Measurements from ENCODE around the gene RBL1. TPM values are rescaled to one million over a fixed set of nuclear protein-coding genes. Genes with fewer than 3 reads are reported as not detected.

Gene RBL1
- total RNA-seq, 6 experiments from 2014 or later: 1.8 to 3.9 (median 2.2) TPM

DNA sequence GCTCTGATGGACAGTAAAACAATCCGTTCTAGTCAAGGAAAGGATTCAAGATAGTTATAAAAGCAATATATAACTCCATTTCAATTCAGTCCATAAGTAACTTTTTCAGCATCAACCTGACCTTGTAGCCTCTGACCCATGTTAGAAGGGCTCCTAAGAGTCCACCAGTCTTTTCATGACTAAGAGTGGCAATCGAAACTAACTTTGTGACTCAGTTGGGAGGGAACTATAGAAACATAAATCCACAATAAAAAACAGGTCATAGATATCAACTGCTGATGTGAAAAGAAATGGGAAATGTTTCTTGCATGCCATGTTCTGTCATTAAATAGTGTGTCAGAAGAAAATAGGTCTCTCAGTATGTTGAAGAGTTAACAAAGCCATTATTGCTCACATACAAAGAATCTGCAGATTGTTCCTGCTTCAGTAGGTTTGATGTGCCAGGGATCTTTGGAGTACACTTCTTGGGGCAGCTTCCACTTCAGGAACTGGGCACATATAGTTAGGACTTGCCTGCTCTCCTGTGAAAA, 16.2 kb upstream of the RBL1 start:
- DNase-seq: no peak
- no peak for TF ChIP-seq POLR2A (IDR thresholded peaks at IDR 0.05)
- TF ChIP-seq, protein P1, sequence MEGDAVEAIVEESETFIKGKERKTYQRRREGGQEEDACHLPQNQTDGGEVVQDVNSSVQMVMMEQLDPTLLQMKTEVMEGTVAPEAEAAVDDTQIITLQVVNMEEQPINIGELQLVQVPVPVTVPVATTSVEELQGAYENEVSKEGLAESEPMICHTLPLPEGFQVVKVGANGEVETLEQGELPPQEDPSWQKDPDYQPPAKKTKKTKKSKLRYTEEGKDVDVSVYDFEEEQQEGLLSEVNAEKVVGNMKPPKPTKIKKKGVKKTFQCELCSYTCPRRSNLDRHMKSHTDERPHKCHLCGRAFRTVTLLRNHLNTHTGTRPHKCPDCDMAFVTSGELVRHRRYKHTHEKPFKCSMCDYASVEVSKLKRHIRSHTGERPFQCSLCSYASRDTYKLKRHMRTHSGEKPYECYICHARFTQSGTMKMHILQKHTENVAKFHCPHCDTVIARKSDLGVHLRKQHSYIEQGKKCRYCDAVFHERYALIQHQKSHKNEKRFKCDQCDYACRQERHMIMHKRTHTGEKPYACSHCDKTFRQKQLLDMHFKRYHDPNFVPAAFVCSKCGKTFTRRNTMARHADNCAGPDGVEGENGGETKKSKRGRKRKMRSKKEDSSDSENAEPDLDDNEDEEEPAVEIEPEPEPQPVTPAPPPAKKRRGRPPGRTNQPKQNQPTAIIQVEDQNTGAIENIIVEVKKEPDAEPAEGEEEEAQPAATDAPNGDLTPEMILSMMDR (IDR thresholded peaks at IDR 0.05): no peak
- WGBS (ENCODE audit: insufficient coverage, low coverage, low lambda C conversion rate, missing lambda C conversion rate): 69% methylated on average over 1 of the region's 2 CpGs

DNA sequence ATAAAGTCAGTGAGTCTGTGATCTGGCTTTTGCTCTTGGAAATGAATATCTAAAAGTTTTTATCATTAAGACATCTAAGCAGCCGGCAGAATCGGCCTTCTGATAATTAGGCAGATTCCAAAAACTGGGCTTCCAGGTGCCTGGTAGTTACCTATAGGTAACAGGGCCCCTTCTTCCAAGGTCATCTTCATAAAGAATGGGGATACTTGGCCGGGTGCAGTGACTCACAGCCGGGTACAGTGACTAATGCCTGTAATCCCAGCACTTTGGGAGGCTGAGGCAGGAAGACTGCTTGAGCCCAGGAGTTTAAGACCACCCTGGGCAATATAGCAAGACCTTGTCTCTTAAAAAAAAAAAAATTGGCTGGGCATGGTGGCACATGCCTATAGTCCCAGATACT, 12.9 kb upstream of the RBL1 start:
- H3K4me3 ChIP-seq: no peak overlapping the region
- ATAC-seq: no peak
- no peak overlapping the region for H3K27ac ChIP-seq
- TF ChIP-seq POLR2A (IDR thresholded peaks at IDR 0.05): no peak
- TF ChIP-seq, protein P1 (IDR thresholded peaks at IDR 0.05): no peak
- no peak for DNase-seq
- intact Hi-C loops (cut with DNase I): no loop called here
- 90% methylated on average over 2 of the region's 4 CpGs for WGBS (ENCODE audit: insufficient coverage, low coverage, low lambda C conversion rate, missing lambda C conversion rate)
- no peaks in the 10 kb centered on the region for H3K36me3 ChIP-seq
- no peaks in the 10 kb centered on the region for H3K27me3 ChIP-seq
- no peaks in the 10 kb centered on the region for H3K9me3 ChIP-seq
- H3K4me1 ChIP-seq: no peaks in the 10 kb centered on the region

More for the DNA sequence above, 16.2 kb upstream of the RBL1 start:
- Histone ChIP-seq H3K9me3 (no peaks in the 10 kb centered on the region), H3K27me3 (no peaks in the 10 kb centered on the region), H3K36me3 (no peaks in the 10 kb centered on the region), H3K27ac (no peak overlapping the region), H3K4me1 (no peaks in the 10 kb centered on the region), H3K4me3 (no peak overlapping the region)
- ATAC-seq: no peak
- intact Hi-C loops (cut with DNase I): no loop called here

DNA sequence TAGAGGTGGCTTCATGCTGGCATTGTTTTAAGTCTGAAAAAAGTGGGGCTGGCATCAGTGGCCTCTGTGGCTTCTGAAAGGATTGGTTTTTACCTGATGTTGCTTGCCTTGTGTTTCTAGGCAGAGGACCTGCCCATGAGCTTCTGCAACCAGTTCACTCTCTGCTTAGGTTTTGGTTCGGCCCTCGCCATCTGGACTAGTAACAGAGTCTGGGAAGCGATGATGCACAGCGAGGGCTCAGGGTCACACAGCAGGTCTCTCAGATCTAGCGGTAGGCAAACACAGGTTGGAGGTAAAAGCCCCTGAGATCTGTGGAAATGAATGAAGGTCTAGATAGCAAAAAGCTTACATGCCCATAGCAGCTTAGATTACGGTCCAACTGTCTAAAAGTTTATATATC, 6.8 kb upstream of the RBL1 start:
- no peaks in the 10 kb centered on the region for H3K36me3 ChIP-seq
- ATAC-seq (no peak), DNase-seq (no peak)
- intact Hi-C loops (cut with DNase I): no loop called here
- TF ChIP-seq, protein P1 (IDR thresholded peaks at IDR 0.05): no peak
- TF ChIP-seq POLR2A (IDR thresholded peaks at IDR 0.05): no peak
- no peaks in the 10 kb centered on the region for H3K4me1 ChIP-seq
- no peaks in the 10 kb centered on the region for H3K9me3 ChIP-seq
- 100% methylated on average over 1 of the region's 6 CpGs for WGBS (ENCODE audit: insufficient coverage, low coverage, low lambda C conversion rate, missing lambda C conversion rate)
- no peak overlapping the region for H3K27ac ChIP-seq
- no peak overlapping the region for H3K4me3 ChIP-seq
- no peaks in the 10 kb centered on the region for H3K27me3 ChIP-seq

DNA sequence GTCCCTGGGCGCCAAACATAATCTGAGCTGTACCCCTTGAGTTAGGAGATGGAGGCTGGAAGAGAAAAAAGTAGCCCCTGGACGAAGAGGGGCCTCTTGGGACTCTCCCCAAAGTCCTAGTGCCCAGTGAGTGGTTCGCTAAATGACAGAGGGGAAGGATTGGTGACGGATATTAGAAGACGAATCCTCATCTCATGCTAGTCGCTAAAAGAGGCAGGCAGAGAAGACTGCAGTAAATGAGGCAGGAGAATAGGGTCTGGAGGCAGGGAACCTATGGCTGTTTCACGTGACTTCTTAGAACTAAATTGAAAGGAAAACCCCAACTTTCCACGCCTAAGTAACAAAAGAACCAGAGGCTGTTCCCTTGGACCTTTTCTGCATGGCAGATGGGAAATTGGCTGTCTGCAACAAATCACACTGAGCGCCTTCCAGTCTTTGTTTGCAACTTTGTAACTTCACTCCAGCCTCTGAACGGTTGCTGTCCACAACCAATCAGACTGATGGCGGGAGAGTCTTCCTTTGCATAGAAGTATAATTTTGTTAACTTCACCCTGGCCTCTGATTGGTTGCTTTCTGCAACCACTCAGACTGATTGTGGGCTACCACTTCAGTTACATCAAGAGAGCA, 731 bp upstream of the RBL1 start:
- H3K4me1 ChIP-seq: peaks cover 0 to 6% (median 0%) of the 10 kb centered on the region in 4 donors
- WGBS (ENCODE audit: insufficient coverage, low coverage, low lambda C conversion rate, missing lambda C conversion rate): 66% methylated on average over 8 of the region's 11 CpGs
- no peak for ATAC-seq
- no peak for DNase-seq
- H3K27ac ChIP-seq: no peak overlapping the region
- no peaks in the 10 kb centered on the region for H3K9me3 ChIP-seq
- peak overlapping the region; percentile 57 to 96 (median 79) for H3K4me3 ChIP-seq
- no peaks in the 10 kb centered on the region for H3K36me3 ChIP-seq
- no peaks in the 10 kb centered on the region for H3K27me3 ChIP-seq
- intact Hi-C loops (cut with DNase I): no loop called here
- no peak for TF ChIP-seq POLR2A (IDR thresholded peaks at IDR 0.05)
- TF ChIP-seq, protein P1 (IDR thresholded peaks at IDR 0.05): peak in 1 of 4 donors; percentile 3

Data from right lobe of liver (tissue), 6 donors.